ENCODE data around the gene LMX1A.

The LMX1A gene

DNA sequence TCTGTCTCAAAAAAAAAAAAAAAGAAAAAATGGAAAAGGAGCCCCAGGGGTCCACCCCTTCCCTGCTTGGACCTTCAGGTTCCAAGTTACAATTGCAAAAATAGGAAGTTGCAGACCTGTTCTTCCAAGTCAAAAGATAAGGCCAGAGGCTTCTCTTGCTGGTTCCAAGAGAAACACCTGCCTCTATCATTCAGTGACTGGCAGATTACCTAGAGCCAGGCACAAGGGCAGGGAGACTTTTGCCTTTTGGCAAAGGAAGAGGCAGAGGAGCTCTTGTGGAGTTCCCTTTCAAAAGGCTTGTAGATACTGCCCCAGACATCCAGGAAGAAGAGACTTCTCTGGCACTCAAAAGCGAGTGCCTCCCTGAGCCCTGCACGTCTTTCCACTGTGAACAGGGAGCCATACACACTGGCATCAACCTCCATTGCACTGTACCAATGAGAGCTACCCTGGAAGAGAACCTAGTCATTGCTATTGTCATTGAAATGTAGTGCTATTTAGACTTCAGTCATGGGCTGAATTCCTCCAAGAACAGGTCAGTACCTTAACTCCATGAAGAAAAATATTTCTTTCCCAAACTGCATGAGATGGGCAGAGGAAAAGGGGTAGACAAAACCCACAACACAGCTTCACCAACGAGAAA is 91.2 kb downstream of the LMX1A start:
- DNase-seq (ENCODE audit: low read depth), result no peak

DNA sequence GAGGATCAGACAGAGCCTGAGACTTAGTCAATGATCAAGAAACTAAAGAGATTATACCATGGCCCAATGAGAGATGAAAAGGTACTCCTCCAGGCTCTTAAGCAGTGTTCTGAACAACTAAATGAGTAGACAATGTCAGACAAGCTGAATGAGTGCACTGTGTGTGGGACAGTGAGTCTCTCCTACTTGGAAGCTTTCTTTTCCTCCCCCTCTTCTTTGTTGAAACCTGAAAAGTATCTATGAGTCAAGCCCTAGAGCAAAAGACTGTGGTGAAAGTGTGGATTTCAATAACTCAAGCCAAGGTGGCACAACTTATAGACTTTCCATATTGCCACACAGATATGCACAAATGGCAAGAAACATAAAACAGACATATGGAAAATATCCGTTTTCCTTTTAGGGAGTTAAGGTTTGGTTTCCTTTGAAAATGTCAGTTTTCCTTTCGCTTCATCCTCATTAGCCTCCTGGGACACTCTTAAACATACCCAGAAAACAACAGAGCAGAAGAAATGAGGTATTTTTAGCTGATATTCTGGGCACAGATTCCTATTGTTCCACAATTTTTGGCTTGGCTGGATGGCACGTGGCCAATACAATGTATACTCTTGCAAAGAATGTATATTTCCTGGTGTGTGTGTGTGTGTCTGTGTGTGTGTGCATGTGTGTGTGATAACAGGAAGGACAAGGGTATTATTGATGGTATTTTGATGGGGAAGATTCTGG is 96.6 kb downstream of the LMX1A start:
- no peak for DNase-seq (ENCODE audit: low read depth)

DNA sequence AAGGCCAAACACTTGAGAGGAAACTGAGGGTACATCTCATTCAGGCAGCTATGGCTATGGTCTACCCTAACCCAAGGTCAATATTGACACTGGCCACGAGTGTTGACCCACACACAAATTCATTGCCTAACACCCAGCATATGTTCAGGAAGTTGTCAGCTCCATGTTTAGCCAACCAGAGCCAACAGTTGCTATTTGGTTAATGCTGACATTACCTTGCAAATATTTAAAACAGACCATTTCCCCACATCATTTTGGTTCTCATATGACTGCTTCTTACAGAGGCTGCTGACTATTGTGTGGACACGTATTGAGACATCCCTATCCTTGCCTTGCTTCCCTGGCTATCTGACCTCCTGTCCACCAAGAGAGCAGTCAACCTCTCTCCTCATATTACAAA is 97.3 kb downstream of the LMX1A start:
- DNase-seq (ENCODE audit: low read depth), result no peak

DNA sequence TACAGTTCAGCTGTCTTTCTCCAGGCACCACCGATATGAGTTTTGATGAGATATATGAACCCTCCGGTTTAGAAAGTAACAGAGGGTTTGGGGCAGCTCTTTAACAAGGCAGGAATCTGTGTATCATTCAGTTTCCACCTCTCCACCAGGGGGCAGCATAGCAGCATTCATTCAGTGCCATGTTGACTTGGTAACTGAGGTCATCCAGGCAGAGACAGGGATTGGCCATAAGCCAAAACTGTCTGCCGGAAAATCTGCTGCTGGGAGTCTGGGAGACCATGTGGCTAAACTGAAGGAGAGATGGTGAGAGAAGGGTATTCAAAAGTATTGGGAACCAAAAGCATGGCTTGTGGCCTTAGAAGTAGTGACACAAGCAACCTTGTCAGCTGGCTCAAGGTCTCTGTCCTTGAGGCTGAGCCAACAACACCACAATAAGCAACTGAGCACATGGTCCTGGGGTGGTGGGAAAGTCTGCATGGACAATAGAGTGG is 98.5 kb downstream of the LMX1A start:
- DNase-seq (ENCODE audit: low read depth), result no peak

DNA sequence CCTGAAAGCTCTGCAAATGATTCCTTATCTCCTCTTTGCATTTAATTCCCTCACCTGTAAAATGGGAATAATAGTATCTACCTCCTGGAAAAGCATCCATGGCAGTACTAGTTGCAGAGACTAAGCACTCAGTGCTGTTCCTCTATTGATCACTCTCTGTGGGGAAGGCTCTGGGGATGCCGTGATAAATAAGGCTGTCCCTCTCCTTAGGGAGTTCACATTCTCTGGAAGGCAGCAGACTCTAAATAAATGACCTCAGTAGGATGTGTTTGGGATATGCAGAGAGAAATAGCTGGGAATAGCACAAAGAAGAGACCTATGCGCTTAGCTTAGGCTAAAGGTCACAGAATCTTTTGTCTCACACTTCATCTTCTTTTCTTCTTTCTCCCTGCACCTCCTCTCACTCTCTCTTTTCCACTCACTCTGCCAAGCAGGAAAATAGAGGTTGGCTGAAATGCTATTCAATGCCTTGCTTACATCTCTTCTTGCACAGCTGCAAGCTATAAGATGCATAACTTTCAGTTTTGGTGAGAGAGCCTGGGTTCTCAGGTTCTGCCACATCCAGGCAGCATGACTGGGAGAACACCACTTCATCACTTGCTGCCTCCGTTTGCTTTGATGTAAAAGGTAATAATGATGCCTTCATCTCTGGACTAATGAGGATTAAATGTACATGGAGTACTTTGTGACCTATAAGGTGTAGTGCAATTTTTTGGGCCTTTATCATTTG is 101.5 kb downstream of the LMX1A start:
- no peak for DNase-seq (ENCODE audit: low read depth)

DNA sequence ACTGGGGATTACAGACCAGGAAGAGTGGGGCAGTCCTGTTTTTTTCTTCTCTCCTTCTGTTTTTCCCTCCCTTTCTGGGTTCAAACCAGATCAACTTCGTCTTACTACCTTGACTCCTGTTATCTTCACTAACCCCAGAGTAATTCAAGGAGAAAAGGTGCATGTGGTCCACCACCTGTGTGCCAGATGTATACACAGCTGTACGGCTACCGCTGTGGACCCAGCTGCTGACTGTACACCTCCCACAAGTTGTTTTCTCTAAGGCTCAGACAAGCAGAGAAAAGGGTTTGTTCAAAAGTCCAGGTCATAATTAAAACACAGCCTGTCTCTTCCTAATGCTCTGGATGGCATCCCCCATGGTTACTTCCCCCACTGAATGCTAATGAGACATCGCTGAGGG is 102.1 kb downstream of the LMX1A start:
- no peak for DNase-seq (ENCODE audit: low read depth)

DNA sequence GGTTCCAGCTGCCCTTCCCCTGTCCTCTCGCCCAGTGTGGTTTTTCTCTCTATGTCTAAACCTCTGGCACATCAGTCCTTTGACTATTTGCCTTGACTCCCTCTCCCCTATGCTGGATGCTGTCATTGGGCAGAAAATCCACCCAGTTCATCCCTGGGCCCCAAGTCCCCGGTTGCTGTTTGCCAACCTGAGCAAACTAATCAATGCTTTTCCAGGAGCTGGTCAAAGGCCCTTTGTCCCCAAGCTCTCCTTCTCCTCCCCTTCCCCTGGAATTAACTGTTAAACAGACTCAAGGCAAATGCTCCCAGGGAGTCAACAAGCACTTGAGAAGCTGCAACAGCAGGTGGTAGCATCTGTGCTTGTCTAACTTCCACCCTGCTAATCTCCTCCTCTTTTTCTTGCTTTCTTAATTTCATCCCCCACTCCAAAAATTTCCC is 102.7 kb downstream of the LMX1A start:
- DNase-seq (ENCODE audit: low read depth), result no peak

DNA sequence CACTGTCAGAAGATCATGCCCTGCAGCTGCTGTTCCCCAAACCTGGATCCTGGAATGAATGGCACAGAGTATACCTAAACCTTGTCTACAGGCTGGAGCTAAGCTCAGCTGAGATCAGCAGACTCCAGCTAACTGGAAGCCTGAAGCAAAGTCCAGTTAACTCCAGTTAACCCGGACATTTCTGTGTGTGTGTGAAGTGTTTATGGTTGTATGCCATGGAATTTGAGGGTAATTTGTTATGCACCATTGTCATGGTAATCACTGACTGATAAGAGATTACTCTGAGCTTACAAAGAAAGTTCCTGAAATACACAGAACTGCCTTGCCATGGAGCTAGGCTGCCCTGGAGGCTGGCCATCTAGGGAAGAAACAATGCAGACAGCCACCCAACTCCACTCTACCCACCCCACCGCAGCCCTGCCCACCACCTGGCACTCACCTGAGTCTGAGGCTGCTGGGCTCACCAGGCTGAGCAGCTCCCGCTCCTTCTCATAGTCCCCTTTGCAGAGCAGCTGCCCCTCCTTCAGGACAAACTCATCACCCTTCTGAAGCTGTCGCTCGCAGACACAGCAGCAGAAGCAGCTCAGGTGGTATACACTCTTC is 107.4 kb downstream of the LMX1A start:
- no peak for DNase-seq (ENCODE audit: low read depth)

DNA sequence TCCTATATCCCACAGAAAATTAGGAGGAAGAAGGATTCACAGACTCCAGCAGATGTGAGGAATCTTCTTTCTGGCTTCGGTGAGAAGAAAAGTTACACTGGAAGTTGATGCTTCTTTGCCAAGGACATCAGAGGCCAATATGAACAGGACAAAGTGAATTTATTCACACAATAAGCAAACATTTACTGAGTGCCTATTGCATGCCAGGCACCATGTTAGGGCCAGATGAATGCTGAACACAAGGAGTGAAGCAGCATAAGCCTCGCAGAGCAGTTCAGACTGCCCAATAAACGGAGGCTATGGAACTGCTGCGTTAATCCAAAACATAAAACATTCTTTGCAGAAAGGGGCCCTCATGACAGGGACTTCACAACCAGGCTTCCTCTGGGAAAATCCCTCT is 114.6 kb downstream of the LMX1A start:
- DNase-seq (ENCODE audit: low read depth), result no peak

DNA sequence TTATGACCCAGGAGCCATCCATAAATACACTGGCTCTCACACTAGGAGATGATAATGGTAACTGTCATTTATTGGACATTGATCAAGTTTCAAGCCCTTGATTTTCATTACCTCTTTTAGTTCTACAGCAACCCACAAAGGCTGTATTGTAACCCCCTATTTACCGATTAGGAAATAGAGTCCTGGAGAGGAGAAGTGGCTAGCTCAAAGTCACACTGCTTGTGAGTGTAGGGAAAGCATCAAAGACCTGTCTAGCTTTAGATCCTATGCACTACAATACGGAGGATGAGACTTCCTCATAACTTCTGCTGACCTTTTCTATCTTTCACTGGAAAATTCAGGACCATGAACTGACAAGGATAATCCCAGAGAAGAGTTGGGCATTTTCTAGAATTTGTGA is 115.2 kb downstream of the LMX1A start:
- no peak for DNase-seq (ENCODE audit: low read depth)

DNA sequence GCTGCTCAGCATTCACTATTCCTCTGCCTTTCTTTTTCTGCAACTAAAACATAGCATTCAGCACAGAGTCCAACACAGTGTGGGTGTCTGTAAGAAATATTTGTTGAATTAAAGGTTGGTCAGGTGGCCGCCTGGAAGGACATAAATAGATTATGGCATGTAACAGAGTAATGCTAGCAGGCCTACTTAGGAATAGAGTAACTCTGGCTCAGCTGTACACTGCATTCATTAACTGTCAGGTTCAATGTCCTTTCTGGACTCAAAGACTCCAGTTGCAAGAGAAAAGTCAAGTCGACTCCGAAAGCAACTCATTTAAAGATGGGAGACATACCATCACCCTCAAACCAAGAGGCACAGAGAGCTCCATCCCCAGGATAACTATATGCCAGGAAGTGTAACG is 116.0 kb downstream of the LMX1A start:
- no peak for DNase-seq (ENCODE audit: low read depth)

DNA sequence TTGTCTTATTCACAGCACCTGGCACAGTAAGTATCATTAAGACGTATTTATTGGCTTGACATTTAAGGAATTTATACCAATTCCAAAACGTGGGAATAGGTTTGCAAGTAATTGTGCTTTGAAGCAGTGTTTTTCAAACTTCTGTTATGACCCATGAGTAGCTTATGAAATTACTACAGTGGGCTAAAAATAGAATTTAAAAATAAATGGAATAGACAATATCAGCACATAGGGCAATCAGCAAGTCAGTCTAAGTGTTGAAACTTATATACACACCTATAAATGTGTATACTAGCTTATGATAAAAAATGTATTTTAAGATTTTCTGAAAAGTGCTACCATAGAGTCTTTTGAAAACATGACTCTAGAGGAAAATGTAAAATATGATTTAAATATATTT is 116.6 kb downstream of the LMX1A start:
- DNase-seq (ENCODE audit: low read depth), result no peak

DNA sequence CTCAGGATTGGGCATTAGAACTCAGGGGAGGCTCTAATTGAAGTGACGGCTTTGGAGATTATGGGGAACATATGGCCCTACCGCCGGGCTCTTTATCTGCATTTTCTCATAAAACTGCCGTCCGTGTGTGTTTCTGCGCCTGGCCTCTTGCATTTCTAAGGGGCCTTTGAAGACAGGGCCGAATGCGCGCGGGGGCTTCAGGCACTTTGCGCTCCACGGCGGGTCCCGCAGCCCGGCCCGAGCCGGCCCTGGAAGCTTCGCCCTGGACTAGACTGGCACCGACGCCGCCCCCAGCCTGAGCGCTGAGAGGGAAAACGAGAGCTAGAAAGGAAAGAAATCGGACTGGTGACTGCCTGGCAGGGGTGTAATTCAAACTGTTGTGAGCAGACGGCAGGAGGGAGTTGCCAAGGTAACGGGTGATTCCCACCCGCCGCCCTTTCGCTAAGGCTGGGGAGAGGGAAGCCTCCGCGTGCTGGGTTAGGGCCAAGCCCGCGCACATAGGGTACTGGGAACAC is 120.7 kb downstream of the LMX1A start:
- no peak for DNase-seq (ENCODE audit: low read depth)

DNA sequence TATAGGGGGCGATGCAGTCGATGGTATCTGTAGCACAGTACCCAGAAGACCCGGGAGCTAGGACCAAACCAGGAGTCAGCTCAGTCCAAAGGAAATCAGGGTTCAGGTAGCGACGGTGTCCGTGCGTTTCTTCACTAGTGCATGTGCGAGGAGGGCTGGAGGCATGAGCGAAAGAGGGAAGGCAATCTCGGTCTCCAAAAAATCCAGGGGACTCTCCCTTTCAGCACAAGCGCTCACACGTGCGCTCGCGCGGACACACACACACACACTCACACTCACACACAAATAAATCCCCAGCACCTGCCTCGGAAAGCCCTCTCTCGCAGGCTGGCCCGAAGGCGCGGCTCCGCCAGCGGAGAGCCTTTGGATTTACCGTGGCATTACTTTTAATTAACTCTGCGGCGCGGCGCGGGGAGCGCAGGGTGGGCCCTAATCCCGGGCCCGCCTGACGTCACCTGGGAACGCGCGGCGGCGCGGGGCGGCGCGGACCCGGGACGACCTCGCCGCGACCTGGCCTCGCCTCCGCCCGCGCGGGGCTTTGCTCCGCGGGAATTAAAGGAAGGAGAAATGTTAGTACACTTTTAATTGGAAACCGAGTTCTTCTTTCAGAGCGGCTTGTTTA is 121.2 kb downstream of the LMX1A start:
- DNase-seq (ENCODE audit: low read depth), result no peak

DNA sequence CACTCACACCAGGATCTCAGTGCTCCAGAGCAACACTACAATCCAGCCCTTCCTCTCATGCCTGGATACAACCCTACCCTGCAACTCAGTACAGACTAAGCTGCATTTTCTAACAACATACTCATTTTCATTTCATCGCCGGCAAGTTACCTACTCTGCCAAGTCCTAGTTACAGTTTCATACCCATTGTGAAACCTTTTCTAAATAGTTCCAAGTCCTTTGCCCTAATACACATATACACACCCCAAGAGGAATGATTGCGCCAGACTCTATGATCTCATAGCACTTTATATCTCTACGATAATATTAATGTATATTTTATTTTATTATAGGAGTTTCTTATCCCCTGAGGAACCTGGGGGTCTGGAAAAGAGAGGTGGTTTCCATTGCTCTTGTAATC is 122.4 kb downstream of the LMX1A start:
- no peak for DNase-seq (ENCODE audit: low read depth)

DNA sequence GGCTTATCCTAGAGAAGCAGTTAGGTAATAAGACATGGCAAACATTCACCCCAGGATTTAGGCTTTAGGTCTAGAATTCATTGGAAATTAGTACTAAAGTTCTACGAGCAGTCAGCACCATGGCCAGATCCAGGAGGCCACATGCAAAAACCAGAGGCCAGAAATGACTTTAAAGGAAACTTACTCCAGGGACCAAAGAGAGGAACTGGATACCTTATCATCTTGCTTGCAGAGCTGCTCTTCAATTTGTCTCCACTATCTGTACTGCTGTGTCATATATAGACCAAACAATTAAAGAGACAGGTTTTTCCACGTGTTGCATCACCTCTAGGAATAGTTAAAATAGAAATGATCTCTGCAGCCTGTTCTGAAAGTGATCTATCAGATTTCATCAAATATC is 127.8 kb downstream of the LMX1A start:
- DNase-seq (ENCODE audit: low read depth), result no peak

DNA sequence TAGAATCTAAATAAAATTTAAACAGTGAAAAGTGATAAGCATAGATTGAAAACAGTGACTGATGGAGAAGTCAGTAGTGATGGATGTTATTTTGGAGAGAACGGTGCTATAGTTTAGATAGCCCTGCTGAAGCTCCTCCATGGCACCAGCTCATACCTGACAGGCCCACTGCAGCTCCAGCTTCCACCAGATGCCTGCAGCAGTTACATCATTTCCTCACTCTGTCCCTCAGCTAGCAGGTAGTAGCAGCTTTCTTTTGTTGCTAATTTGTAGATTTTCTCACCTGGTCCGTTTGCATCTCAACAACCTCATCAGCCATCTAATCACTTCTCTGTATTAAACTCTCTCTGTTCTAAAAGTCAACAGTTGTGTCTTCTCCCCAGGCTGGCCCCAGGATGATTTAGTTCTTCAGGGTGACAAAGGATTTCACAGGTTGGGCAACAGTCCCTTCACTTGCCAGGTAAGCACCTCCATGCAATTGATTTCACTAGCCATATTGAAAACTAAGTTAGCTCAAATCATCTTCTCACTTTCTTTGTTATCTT is 128.3 kb downstream of the LMX1A start:
- DNase-seq (ENCODE audit: low read depth), result no peak

DNA sequence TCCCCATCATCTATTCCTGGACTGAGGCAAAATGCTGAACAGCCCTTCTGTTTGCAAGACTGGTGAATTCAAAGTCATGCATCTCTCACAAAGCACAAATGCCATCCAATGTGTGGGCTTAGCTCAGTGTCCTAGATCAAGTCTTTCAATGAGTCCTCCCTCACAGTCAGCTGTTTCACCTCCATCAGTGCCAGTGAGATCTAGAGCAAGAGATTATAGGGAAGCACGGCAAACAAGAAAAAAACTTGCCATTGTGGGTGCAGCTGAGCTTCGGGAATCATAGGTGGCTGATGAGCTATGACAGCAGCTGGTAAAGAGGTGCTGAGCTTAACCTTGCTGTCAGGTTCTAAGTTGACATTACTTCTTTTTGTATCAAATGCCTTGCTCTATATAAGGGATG is 130.2 kb downstream of the LMX1A start:
- DNase-seq (ENCODE audit: low read depth), result no peak

DNA sequence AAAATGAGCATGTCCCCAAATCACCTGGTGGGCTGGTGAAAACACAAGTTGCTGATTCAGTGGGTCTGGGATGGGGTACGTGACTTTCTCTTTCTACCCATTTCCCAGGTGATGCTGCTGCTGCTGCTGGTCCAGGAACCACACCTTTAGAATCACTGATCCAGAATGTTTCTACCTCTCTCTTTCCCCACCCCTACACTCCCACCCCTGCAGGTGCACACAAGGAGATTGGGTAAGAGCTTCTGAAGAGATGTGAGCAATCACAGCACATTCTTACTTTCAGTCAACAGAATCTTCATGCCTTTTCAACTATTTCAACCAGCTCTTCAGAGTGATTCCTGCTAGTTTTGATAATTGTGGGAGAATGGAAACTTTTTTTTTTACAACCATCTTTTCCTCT is 130.9 kb downstream of the LMX1A start:
- DNase-seq (ENCODE audit: low read depth), result no peak

DNA sequence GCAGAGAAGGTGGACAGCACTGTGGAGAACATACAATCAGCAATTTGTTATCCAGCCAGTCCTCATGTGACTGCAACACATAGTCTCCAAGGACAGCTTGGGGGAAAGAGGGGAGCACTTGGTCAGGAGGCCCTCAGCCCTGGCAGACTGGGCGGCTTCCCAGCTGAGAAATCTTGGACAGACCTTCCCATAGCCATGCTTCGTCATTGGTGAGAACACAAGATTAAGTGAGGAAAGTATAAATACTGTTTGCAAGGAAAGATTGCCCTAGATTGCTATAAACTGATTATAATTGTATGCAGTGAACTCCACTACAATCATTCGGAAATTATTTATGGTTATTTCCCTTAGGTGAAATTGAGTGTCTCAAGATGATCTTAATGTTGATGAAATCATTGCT is 131.5 kb downstream of the LMX1A start:
- DNase-seq (ENCODE audit: low read depth), result no peak

DNA sequence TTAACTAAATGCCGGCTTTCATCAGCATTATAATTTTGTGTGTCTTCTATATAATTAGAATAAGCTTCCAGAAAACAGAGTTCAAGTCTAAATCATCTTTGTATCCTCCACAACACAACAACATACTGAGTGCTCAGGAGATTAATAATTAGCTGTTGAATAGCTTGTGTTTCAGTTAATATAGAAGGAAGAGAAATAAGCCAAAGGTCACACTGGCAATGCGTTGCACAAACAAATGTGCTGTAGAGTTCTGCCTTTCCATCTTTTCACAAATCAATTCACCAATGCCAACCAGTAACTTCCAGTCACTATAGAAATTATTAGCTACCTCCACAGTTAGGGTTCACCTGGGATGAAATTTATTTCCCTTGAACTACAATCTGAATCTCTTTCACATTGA is 132.0 kb downstream of the LMX1A start:
- no peak for DNase-seq (ENCODE audit: low read depth)

DNA sequence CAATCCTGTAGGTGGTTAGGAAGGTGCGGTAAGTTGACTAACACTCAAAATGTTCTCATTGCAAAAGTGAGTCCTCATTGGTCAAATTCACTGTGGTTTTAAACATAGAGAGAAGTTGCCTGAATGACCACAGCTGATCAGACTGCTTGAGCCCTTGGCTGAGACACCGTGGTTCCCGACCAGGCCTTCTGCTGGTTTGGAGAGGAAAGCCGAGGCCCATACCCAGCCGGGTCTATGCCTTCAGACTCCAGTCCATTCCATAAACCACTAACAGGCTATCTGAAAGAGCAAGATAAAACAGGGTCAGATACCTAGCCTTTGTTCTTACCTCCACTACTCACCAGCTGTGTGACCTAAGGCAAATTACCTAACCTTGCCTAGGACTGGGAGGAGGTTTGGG is 133.9 kb downstream of the LMX1A start:
- DNase-seq (ENCODE audit: low read depth), result no peak
